Brain microvascular endothelial cell (primary cell): Measurements from ENCODE around the gene PACRG.

ENCODE experiments used
- DNase-seq: peaks from one replicate; pipeline ENCODE4 v3.0.0-alpha.2; 2020
- H3K27ac ChIP-seq: fragments of 250-450 bp; sonication (Bioruptor Pico); 2 replicates; pipeline ENCODE4 v1.5.1; 2020; ENCODE audit warnings: mild to moderate bottlenecking, moderate library complexity
- H3K27me3 ChIP-seq: fragments of 250-450 bp; sonication (Bioruptor Pico); replicated peaks from 2 replicates; pipeline ENCODE4 v1.5.1; 2020; ENCODE audit warnings: mild to moderate bottlenecking
- H3K36me3 ChIP-seq: fragments of 250-450 bp; sonication (Bioruptor Pico); replicated peaks from 2 replicates; pipeline ENCODE4 v1.5.1; 2020; ENCODE audit warnings: mild to moderate bottlenecking
- H3K4me3 ChIP-seq: 2 replicates; pipeline ENCODE4 v1.5.1; 2011; ENCODE audit warnings: low read depth, mild to moderate bottlenecking, control low read depth, low read length, moderate library complexity
- CTCF ChIP-seq: IDR thresholded peaks from 2 replicates; pipeline ENCODE4 v1.5.1; 2011; ENCODE audit warnings: low read depth, mild to moderate bottlenecking, moderate library complexity, low read length, control low read depth, inconsistent platforms; ENCODE audit errors: missing control alignments
- in situ Hi-C: cut with HindIII; loops from 2 replicates; pipeline ENCODE4 v1.10.0; 2017; ENCODE audit warnings: low sequenced_read_pairs, low pct_ligation_motif_present

PACRG gene

GRCh38 chr6:163133691-163134090 lies 405.9 kb downstream of the PACRG start:
- no peaks in the 10 kb centered on the region for H3K36me3 ChIP-seq
- no peak overlapping the region for H3K4me3 ChIP-seq
- in situ Hi-C loops: no loop called here
- H3K27me3 ChIP-seq: no peaks in the 10 kb centered on the region
- TF ChIP-seq CTCF: no peak
- no peak overlapping the region for H3K27ac ChIP-seq
- DNase-seq: no peak

GRCh38 chr6:163136681-163137397 lies 409.1 kb downstream of the PACRG start:
- H3K4me3 ChIP-seq: no peak overlapping the region
- H3K27ac ChIP-seq: no peak overlapping the region
- no peak for TF ChIP-seq CTCF
- in situ Hi-C loops: no loop called here
- no peaks in the 10 kb centered on the region for H3K36me3 ChIP-seq
- no peak for DNase-seq
- H3K27me3 ChIP-seq: no peaks in the 10 kb centered on the region

- Histone ChIP-seq H3K27ac (no peak overlapping the region), H3K27me3 (no peaks in the 10 kb centered on the region), H3K4me3 (no peak overlapping the region), H3K36me3 (no peaks in the 10 kb centered on the region)
- in situ Hi-C loops: no loop called here
- DNase-seq: no peak
- no peak for TF ChIP-seq CTCF
Measured at GRCh38 chr6:163137398-163137881, 409.7 kb downstream of the PACRG start.

GRCh38 chr6:163146036-163146435 lies 418.3 kb downstream of the PACRG start:
- H3K36me3 ChIP-seq: no peaks in the 10 kb centered on the region
- in situ Hi-C loops: no loop called here
- H3K4me3 ChIP-seq: no peak overlapping the region
- DNase-seq: no peak
- no peak for TF ChIP-seq CTCF
- no peaks in the 10 kb centered on the region for H3K27me3 ChIP-seq
- H3K27ac ChIP-seq: no peak overlapping the region

- Histone ChIP-seq H3K27ac (no peak overlapping the region), H3K4me3 (no peak overlapping the region), H3K27me3 (no peaks in the 10 kb centered on the region), H3K36me3 (no peaks in the 10 kb centered on the region)
- TF ChIP-seq CTCF: peak; percentile 57
- peak; percentile 6 for DNase-seq
- in situ Hi-C loops: no loop called here
Measured at GRCh38 chr6:163147994-163148393, 420.2 kb downstream of the PACRG start.
